ENCODE data around the gene TUBA8. TPM values are rescaled to one million over a fixed set of nuclear protein-coding genes. Genes with fewer than 3 reads are reported as not detected.
"Not testable (repeated sequence)": the region's sequence is repeated elsewhere in the genome, so short reads cannot be mapped to it uniquely, and the experiment has no call there.

The TUBA8 gene
- total RNA-seq, 1 donor from 2014 or later: 1.8 TPM

DNA sequence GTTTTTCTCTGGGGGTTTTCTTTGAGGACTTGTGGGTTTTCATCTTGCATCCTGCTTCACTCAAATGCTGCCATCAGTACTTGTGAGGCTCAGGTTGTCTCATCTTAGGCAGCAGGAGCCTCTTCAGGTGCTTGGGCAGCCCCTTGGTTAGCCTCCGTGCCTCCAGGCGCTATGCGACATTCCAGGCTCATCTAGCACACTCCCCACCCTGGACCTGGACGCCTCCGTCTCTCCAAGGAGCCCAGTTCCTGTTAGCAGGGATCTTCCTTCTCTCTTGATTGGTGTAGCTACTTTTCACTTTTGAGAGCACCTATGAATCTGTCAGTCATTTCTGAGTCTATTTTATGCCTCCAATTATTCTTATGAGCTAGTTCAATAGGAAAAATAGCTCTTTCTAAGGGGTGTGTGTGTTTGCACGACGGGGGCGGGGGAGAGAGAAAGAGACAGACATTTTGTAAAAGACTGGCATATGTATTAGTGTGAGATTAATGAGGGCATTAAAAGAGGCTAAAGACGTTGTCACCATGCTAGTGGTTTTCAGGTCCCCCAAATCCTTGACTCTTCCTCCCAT is 7.8 kb downstream of the TUBA8 start:
- Mint-ChIP-seq H3K27me3 (ENCODE audit: unreplicated experiment) (no peaks in the 10 kb centered on the region), H3K9me3 (ENCODE audit: unreplicated experiment) (no peaks in the 10 kb centered on the region), H3K36me3 (ENCODE audit: unreplicated experiment) (no peaks in the 10 kb centered on the region), H3K27ac (ENCODE audit: unreplicated experiment) (no peak overlapping the region), H3K4me1 (ENCODE audit: unreplicated experiment) (peaks cover 2% of the 10 kb centered on the region), H3K4me3 (ENCODE audit: unreplicated experiment) (no peak overlapping the region)
- DNase-seq (ENCODE audit: extremely low spot score, unreplicated experiment): no peak
- TF ChIP-seq, protein P1, sequence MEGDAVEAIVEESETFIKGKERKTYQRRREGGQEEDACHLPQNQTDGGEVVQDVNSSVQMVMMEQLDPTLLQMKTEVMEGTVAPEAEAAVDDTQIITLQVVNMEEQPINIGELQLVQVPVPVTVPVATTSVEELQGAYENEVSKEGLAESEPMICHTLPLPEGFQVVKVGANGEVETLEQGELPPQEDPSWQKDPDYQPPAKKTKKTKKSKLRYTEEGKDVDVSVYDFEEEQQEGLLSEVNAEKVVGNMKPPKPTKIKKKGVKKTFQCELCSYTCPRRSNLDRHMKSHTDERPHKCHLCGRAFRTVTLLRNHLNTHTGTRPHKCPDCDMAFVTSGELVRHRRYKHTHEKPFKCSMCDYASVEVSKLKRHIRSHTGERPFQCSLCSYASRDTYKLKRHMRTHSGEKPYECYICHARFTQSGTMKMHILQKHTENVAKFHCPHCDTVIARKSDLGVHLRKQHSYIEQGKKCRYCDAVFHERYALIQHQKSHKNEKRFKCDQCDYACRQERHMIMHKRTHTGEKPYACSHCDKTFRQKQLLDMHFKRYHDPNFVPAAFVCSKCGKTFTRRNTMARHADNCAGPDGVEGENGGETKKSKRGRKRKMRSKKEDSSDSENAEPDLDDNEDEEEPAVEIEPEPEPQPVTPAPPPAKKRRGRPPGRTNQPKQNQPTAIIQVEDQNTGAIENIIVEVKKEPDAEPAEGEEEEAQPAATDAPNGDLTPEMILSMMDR (IDR thresholded peaks at IDR 0.05): no peak

DNA sequence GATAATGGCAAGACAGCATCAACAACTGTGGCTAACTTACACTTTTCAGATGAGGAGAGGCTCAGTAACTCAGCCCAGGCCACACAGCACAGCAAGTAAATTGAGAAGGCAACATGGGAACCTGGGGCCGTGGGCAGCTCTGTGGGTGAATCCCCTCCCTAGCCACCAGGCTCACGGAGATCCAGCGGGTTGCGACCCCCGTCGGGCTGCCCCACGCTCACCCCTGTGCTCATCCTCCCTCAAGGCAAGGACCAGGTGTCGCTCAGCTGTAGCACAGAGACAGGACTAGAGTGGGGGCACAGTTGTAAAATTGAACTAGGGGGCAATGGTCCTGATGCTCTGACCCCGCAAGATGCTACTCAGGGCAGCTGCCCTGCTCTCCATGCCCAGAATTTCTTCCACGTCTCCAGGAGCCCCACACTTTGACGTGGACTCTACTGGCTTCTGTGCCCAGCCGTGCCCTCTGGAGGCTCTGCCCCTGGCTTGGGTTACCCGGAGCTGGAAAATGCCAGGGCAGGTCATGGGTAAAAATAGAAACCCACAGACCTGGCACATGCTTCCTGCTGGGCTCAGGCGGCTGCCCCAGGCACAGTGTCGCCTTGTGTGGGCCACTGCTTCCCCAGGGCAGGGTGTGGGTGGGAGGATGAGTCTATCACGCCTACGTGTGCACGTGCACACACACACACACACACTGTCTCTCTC is 9.0 kb downstream of the TUBA8 start:
- H3K9me3 Mint-ChIP-seq (ENCODE audit: unreplicated experiment): no peaks in the 10 kb centered on the region
- peaks cover 2% of the 10 kb centered on the region for H3K4me1 Mint-ChIP-seq (ENCODE audit: unreplicated experiment)
- H3K36me3 Mint-ChIP-seq (ENCODE audit: unreplicated experiment): peaks cover 4% of the 10 kb centered on the region
- TF ChIP-seq, protein P1 (IDR thresholded peaks at IDR 0.05): no peak
- no peak for DNase-seq (ENCODE audit: extremely low spot score, unreplicated experiment)
- no peaks in the 10 kb centered on the region for H3K27me3 Mint-ChIP-seq (ENCODE audit: unreplicated experiment)
- no peak overlapping the region for H3K27ac Mint-ChIP-seq (ENCODE audit: unreplicated experiment)
- no peak overlapping the region for H3K4me3 Mint-ChIP-seq (ENCODE audit: unreplicated experiment)

DNA sequence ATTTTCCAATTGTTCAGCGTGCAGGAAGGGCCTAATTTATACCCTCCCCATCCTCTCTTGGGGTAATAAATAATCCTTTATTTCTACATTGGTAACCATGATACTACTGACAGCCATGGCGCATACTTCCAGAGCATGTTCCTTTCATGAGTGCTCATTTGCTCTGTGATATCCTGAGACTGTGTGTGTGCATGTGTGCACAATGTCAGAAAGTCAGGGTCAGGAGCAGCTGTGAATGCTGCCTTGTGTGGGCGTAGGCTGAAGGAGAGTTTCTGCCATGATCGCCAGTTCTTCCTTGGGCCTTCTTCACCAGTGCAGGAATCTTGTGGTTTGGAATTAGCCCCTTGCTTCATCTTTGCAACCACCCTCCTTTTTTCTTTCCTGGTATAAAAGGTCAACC is 10.2 kb downstream of the TUBA8 start:
- Mint-ChIP-seq H3K4me1 (ENCODE audit: unreplicated experiment) (no peaks in the 10 kb centered on the region), H3K4me3 (ENCODE audit: unreplicated experiment) (no peak overlapping the region), H3K9me3 (ENCODE audit: unreplicated experiment) (no peaks in the 10 kb centered on the region), H3K27ac (ENCODE audit: unreplicated experiment) (no peak overlapping the region), H3K27me3 (ENCODE audit: unreplicated experiment) (no peaks in the 10 kb centered on the region), H3K36me3 (ENCODE audit: unreplicated experiment) (peaks cover 4% of the 10 kb centered on the region)
- TF ChIP-seq, protein P1 (IDR thresholded peaks at IDR 0.05): no peak
- DNase-seq (ENCODE audit: extremely low spot score, unreplicated experiment): no peak

GRCh38 chr22:18121506-18121905 is 10.9 kb downstream of the TUBA8 start:
- Mint-ChIP-seq H3K27ac (ENCODE audit: unreplicated experiment) (no peak overlapping the region), H3K4me3 (ENCODE audit: unreplicated experiment) (no peak overlapping the region), H3K4me1 (ENCODE audit: unreplicated experiment) (no peaks in the 10 kb centered on the region), H3K27me3 (ENCODE audit: unreplicated experiment) (no peaks in the 10 kb centered on the region), H3K9me3 (ENCODE audit: unreplicated experiment) (no peaks in the 10 kb centered on the region), H3K36me3 (ENCODE audit: unreplicated experiment) (peaks cover 5% of the 10 kb centered on the region)
- no peak for DNase-seq (ENCODE audit: extremely low spot score, unreplicated experiment)
- TF ChIP-seq, protein P1 (IDR thresholded peaks at IDR 0.05): no peak

DNA sequence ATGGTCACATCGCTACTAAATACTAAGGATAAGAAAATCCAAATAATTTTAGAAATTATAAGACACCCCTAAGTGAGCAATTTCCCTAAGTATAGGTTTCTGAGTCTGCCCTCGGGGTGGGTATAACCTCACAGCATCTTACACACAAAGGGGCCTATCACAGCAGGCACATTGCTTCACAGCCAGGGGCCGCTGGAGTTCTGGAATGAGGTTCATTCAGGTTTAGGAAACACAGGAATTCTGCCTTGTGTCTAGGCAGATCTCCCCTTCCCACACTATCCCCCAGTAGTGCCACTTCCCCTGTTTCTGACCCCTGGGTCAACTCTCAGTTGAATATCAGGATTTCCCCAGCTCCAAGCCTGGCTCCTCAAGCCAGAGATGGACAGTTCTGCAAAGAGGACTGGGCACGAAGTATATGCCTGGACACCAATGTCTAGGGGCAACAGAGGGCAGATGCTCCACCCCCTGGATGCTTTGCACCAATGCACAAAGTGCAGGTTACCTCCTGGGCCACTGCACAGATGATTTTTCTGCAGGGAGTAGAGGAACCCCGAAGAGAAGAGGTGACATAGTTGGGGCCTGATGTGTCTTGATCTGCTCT is 11.4 kb downstream of the TUBA8 start:
- Mint-ChIP-seq H3K9me3 (ENCODE audit: unreplicated experiment) (no peaks in the 10 kb centered on the region), H3K27me3 (ENCODE audit: unreplicated experiment) (no peaks in the 10 kb centered on the region), H3K4me1 (ENCODE audit: unreplicated experiment) (no peaks in the 10 kb centered on the region), H3K27ac (ENCODE audit: unreplicated experiment) (no peak overlapping the region), H3K4me3 (ENCODE audit: unreplicated experiment) (no peak overlapping the region), H3K36me3 (ENCODE audit: unreplicated experiment) (peaks cover 9% of the 10 kb centered on the region)
- DNase-seq (ENCODE audit: extremely low spot score, unreplicated experiment): no peak
- TF ChIP-seq, protein P1 (IDR thresholded peaks at IDR 0.05): no peak

- H3K36me3 Mint-ChIP-seq (ENCODE audit: unreplicated experiment); H3K4me1 Mint-ChIP-seq (ENCODE audit: unreplicated experiment); H3K27ac Mint-ChIP-seq (ENCODE audit: unreplicated experiment); DNase-seq (ENCODE audit: extremely low spot score, unreplicated experiment); H3K27me3 Mint-ChIP-seq (ENCODE audit: unreplicated experiment); H3K9me3 Mint-ChIP-seq (ENCODE audit: unreplicated experiment); H3K4me3 Mint-ChIP-seq (ENCODE audit: unreplicated experiment): not testable (repeated sequence)
Measured at GRCh38 chr22:18123476-18124025, 12.9 kb downstream of the TUBA8 start.
